HAP-1 (cell line): Measurements from ENCODE around the gene MCTP1.
"Not testable (repeated sequence)": the region's sequence is repeated elsewhere in the genome, so short reads cannot be mapped to it uniquely, and the experiment has no call there.

Experiments
- DNase-seq, 2 experiments: peaks; one replicate each; pipeline ENCODE4 v3.0.0-alpha.2; 2016 to 2020; ENCODE audit warnings: low spot score in 2 of 2
- H3K27me3 ChIP-seq: fragments of 250-450 bp; sonication (Bioruptor Pico); 2 replicates; pipeline ENCODE4 v1.5.1; 2020; ENCODE audit warnings: low read depth, mild to moderate bottlenecking, moderate library complexity
- H3K36me3 ChIP-seq: fragments of 250-450 bp; sonication (Bioruptor Pico); replicated peaks from 2 replicates; pipeline ENCODE4 v1.5.1; 2020; ENCODE audit warnings: mild to moderate bottlenecking
- H3K4me1 ChIP-seq: fragments of 250-450 bp; sonication (Bioruptor Pico); 2 replicates; pipeline ENCODE4 v1.5.1; 2020; ENCODE audit warnings: mild to moderate bottlenecking
- H3K4me3 ChIP-seq: fragments of 250-450 bp; sonication (Bioruptor Pico); 2 replicates; pipeline ENCODE4 v1.5.1; 2020; ENCODE audit warnings: mild to moderate bottlenecking, moderate library complexity
- H3K9me3 ChIP-seq: fragments of 250-450 bp; sonication (Bioruptor Pico); 2 replicates; pipeline ENCODE4 v1.5.1; 2020; ENCODE audit warnings: mild to moderate bottlenecking, moderate library complexity
- in situ Hi-C: fragments of 300-500 bp; cut with MboI; formaldehyde crosslinking; loops from 3 replicates; pipeline ENCODE4 v1.14.3; 2020; ENCODE audit warnings: low sequenced_read_pairs, inconsistent platforms, mixed read lengths

MCTP1 gene

DNA sequence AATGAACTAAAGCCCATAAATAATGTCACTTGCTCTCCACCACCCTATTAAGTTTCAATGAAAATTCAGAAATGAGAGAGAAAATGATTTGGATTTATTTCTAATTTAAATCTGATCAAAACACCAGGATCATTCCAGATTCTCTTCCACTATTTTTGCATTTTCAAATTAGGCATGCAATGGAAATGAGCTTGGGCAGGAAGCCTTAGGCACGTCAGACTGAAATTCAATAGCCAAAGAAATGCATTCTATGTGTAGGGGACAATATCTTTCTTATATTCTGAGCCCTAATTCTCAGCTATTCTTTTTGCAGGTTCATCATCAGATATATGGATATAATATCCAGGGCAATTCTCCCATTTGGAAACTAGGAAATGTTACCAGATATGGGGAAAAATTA is 132.8 kb downstream of the MCTP1 start:
- H3K4me3 ChIP-seq = no peak overlapping the region
- no peaks in the 10 kb centered on the region for H3K27me3 ChIP-seq
- no peaks in the 10 kb centered on the region for H3K9me3 ChIP-seq
- DNase-seq = no peak
- no peaks in the 10 kb centered on the region for H3K36me3 ChIP-seq
- in situ Hi-C loops = no loop called here
- no peaks in the 10 kb centered on the region for H3K4me1 ChIP-seq

DNA sequence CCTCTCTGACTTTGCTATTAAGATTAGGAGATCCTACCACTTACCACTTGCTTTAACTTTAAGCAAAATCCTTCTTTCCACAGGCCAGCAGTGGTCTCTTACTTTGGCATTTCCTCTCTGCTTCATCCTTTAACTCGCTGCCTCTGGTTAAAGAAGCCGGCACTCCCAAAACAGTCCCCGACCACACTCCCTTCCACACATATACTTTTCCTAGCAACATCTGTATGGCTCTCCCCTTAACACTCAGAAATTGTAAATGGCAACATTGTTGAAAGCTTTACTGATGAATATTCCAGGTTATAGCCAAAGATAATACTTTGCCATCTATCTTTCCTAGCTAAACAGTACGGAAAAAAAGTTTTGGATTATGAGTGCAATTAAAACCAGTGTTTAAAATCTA is 133.2 kb downstream of the MCTP1 start:
- H3K4me3 ChIP-seq = no peak overlapping the region
- DNase-seq = no peak
- in situ Hi-C loops = no loop called here
- no peaks in the 10 kb centered on the region for H3K36me3 ChIP-seq
- no peaks in the 10 kb centered on the region for H3K9me3 ChIP-seq
- no peaks in the 10 kb centered on the region for H3K27me3 ChIP-seq
- H3K4me1 ChIP-seq = no peaks in the 10 kb centered on the region

DNA sequence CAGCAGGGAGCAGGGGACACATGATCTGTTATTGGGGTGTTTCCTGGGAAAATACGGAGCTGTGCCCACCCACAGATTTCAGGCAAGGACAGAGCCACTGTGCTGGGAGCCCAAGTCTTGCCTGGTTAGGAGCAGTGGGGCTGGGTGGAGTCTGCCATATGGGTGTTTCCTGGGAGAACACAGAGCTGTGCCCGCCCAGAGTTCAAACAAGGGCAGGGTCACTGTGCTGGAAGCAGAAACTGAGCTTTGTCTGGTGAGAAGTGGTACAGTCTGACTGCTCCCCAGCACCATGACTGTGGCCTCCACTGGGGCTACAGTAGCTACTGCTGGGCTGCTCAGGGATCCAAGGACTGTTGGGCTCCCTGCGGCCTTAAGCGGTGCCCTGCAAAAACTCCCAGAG is 135.5 kb downstream of the MCTP1 start:
- no peak overlapping the region for H3K4me3 ChIP-seq
- no peaks in the 10 kb centered on the region for H3K27me3 ChIP-seq
- no peaks in the 10 kb centered on the region for H3K4me1 ChIP-seq
- in situ Hi-C loops = no loop called here
- no peak for DNase-seq
- H3K36me3 ChIP-seq = no peaks in the 10 kb centered on the region
- no peaks in the 10 kb centered on the region for H3K9me3 ChIP-seq

DNA sequence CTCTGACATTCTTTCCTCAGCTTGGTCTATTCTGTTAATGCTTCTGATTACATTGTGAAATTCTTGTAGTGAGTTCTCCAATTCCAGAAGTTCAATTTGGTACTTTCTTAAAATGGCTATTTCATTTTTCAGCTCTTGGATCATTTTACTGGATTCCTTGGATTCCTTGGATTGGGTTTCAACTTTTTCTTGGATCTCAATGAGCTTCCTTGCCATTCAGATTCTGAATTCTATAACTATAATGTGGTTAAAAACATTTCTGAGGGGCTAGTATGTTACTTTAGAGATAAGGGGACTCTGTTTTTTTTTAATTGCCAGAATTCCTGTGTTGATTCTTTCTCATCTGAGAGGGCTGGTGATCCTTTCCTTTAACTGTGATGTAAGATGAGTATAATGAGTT is 136.4 kb downstream of the MCTP1 start:
- Histone ChIP-seq H3K4me1 (no peaks in the 10 kb centered on the region), H3K27me3 (no peaks in the 10 kb centered on the region), H3K4me3 (no peak overlapping the region), H3K36me3 (no peaks in the 10 kb centered on the region), H3K9me3 (no peaks in the 10 kb centered on the region)
- in situ Hi-C loops = no loop called here
- no peak for DNase-seq

DNA sequence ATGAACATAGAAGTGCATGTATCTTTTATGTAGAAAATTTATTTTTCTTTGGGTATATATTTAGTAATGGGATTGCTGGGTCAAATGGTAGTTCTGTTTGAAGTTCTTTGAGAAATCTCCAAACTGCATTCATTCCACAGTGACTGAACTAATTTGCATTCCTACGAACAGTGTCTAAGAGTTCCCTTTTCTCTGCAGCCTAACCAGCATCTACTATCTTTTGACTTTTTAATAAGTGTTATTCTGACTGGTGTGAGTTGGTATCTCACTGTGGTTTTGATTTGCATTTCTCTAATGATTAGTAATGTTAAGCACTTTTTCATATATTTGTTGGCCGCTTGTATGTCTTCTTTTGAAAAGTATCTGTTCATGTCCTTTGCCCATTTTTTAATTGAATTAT is 141.0 kb downstream of the MCTP1 start:
- in situ Hi-C loops, H3K9me3 ChIP-seq, H3K4me3 ChIP-seq, H3K4me1 ChIP-seq, H3K36me3 ChIP-seq, DNase-seq, H3K27me3 ChIP-seq: not testable (repeated sequence)

DNA sequence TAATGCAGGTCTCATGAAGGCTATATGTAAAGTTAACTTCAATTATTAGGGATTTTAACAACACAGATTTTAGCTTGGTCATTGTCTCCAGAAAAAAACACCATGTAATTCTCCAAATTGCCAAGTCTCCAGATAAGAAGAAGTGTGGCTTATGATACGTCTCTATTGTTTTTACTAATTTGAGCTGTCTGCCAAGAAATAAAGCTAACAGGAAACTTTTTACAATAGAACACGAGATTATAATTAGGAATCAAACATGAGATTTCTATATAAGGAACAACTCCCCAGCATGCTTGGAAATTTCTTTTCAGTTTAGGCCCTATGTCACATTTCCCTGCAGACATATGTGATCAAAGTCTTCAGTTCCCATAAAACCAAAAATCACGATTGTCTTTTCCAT is 142.7 kb downstream of the MCTP1 start:
- Histone ChIP-seq H3K4me3 (no peak overlapping the region), H3K27me3 (no peaks in the 10 kb centered on the region), H3K4me1 (no peaks in the 10 kb centered on the region), H3K9me3 (no peaks in the 10 kb centered on the region), H3K36me3 (no peaks in the 10 kb centered on the region)
- DNase-seq = no peak
- in situ Hi-C loops = no loop called here

DNA sequence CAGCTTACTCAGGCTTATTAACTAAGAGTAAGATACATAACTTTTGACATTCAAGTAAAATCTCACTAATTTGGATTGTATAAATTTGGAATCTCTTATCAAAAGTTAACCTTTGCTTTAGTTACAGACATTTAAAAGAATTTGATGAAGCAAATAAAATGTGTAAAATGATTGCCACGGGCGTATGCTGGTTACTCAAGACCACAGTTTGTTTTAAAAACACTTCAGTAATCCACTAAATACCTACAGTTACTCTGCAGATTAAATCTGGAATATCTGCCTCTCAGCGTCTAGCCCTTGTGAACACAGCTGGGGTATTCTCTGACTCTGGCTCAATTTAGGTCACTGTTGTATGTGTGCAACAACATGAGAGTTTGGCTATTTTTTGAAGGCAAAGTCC is 143.8 kb downstream of the MCTP1 start:
- Histone ChIP-seq H3K27me3 (no peaks in the 10 kb centered on the region), H3K36me3 (no peaks in the 10 kb centered on the region), H3K9me3 (no peaks in the 10 kb centered on the region), H3K4me3 (no peak overlapping the region), H3K4me1 (no peaks in the 10 kb centered on the region)
- no peak for DNase-seq
- in situ Hi-C loops = no loop called here

DNA sequence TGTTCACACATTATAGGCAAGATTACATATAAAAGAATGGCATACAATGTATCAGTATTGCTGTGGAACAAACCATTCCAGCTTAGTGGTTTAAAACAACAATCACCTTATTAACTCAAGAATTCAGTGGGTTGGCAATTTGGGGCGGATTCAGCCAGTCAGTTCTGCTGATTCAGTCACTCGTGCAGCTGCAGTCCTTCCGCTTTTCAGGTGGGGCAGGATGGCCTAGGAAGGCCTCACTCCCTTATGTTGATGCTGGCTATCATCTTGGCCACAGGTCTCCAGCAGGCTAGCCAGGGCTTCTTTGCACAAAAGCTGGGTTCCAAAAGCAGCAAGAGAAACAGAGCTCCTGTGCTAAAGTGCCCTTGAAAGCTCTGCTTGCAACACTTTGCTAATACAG is 150.6 kb downstream of the MCTP1 start:
- no peaks in the 10 kb centered on the region for H3K9me3 ChIP-seq
- no peaks in the 10 kb centered on the region for H3K4me1 ChIP-seq
- DNase-seq = no peak
- in situ Hi-C loops = no loop called here
- H3K27me3 ChIP-seq = no peaks in the 10 kb centered on the region
- no peak overlapping the region for H3K4me3 ChIP-seq
- no peaks in the 10 kb centered on the region for H3K36me3 ChIP-seq

DNA sequence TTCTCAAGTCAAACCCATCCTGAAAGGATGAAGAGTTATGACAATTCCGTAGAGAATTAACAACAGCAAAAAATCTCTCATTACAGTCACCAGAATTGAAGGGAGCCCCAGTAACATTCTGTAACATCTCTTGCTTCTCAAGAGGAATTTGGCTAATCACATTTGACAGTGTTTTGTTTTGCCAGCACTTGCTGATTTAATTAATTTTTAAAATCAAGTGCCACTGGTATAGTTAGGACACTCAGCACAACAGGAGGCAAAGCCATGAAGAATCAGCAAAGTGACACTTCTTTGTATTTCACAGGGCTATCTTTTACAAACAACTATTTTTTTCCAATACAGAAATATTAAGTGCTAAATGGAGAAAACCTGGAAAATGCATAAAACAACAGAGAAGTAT is 152.8 kb downstream of the MCTP1 start:
- H3K4me1 ChIP-seq = no peaks in the 10 kb centered on the region
- no peaks in the 10 kb centered on the region for H3K27me3 ChIP-seq
- no peak for DNase-seq
- no peaks in the 10 kb centered on the region for H3K9me3 ChIP-seq
- in situ Hi-C loops = no loop called here
- H3K36me3 ChIP-seq = no peaks in the 10 kb centered on the region
- no peak overlapping the region for H3K4me3 ChIP-seq

DNA sequence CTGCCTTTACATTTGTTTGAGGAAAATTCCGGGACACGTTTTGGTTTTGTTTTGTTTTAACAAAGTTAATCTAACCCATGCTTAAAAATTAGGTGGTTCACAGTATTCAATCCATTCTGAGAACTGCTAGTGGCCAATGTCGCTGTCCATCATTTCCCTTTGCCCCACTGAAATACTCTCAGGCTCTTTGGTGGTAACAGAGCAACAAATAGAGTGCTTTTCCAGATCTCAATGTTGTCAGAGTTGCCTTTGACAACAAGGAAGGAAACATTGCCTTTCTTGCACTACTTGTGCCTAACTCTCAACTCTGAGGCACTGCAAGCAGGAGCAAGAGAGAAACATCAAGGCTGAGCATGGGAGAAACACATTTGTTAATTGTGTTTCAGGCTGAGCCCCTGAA is 154.0 kb downstream of the MCTP1 start:
- Histone ChIP-seq H3K27me3 (no peaks in the 10 kb centered on the region), H3K4me1 (no peaks in the 10 kb centered on the region), H3K4me3 (no peak overlapping the region), H3K36me3 (no peaks in the 10 kb centered on the region), H3K9me3 (no peaks in the 10 kb centered on the region)
- in situ Hi-C loops = no loop called here
- DNase-seq = no peak

DNA sequence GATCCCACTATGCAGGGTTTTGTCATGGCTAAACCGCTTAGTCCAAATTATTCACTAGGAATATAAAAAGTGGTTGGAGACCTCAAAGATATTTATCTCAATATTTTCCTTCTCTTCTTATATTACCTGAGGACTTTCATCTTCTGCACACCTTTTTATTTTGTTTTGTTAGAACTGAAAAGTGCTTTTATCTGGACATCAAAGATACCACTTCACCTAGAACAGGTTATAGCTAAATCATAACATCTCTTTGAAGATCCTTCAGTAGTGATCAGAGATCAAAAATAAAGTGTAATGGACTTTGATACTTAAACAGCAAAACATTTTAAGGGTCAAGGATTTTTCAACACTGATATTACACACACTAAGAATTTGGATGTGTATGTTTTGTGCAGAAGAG is 160.2 kb downstream of the MCTP1 start:
- Histone ChIP-seq H3K9me3 (no peaks in the 10 kb centered on the region), H3K36me3 (no peaks in the 10 kb centered on the region), H3K4me3 (no peak overlapping the region), H3K27me3 (no peaks in the 10 kb centered on the region), H3K4me1 (no peaks in the 10 kb centered on the region)
- in situ Hi-C loops = no loop called here
- no peak for DNase-seq

DNA sequence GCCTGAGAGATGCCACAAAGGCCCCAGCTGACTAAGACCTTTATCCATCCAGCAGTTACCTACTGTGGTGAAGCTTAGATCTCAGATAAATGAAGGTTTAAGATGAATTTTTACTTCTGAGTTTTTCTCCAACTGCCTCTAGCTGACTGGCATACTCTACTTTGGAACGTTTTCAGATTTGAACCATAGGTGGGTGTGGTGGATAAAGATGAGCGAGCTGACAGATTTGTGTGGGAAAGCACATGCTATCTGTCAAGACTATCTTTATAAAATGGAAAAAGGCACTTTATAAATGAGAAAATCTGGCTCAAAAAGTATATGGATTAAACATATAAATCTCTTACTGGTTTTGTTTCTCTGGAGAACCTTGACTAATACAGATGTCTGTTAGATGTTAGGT is 160.8 kb downstream of the MCTP1 start:
- no peak for DNase-seq
- H3K4me1 ChIP-seq = no peaks in the 10 kb centered on the region
- no peak overlapping the region for H3K4me3 ChIP-seq
- H3K27me3 ChIP-seq = no peaks in the 10 kb centered on the region
- no peaks in the 10 kb centered on the region for H3K36me3 ChIP-seq
- in situ Hi-C loops = no loop called here
- no peaks in the 10 kb centered on the region for H3K9me3 ChIP-seq

DNA sequence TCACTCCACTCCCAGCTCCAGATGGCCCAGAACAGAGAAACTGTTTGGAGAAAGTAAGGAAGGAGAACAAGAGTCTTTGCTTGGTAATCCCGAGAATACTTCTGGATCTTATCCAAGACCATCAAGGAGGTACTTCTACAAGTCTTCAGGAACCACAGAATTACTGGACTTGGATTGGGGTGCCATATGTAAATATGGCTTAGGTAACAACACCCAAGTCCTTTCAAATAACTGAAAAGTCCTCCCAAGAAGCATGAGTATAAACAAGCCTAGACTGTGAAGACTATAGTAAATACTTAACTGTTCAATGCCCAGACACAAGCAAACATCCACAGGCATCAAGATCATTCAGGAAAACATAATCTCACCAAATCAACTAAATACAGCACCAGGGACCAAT is 170.0 kb downstream of the MCTP1 start:
- no peaks in the 10 kb centered on the region for H3K9me3 ChIP-seq
- H3K4me1 ChIP-seq = no peaks in the 10 kb centered on the region
- H3K36me3 ChIP-seq = no peaks in the 10 kb centered on the region
- H3K4me3 ChIP-seq = no peak overlapping the region
- in situ Hi-C loops = no loop called here
- no peak for DNase-seq
- no peaks in the 10 kb centered on the region for H3K27me3 ChIP-seq

DNA sequence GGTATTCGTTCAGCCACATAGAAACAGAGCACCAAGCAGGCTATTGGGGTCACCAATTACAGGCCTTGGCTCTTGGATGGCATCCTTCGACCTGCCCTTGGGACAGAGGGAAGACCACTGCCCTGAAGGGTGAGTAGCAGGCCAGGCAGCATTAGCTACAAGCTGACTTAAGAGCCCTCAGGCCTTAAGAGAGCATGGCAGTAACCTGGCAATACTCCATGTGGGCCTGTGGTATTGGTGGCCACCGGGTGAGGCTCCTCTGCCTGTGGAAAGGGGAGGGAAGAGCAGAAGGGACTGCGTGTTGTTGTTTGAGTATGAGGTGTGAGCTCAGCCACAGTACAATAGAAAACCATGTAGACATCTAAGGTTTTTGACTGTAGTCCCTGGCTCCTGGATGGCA is 170.6 kb downstream of the MCTP1 start:
- Histone ChIP-seq H3K4me3 (no peak overlapping the region), H3K36me3 (no peaks in the 10 kb centered on the region), H3K27me3 (no peaks in the 10 kb centered on the region), H3K9me3 (no peaks in the 10 kb centered on the region), H3K4me1 (no peaks in the 10 kb centered on the region)
- in situ Hi-C loops = no loop called here
- DNase-seq = no peak

DNA sequence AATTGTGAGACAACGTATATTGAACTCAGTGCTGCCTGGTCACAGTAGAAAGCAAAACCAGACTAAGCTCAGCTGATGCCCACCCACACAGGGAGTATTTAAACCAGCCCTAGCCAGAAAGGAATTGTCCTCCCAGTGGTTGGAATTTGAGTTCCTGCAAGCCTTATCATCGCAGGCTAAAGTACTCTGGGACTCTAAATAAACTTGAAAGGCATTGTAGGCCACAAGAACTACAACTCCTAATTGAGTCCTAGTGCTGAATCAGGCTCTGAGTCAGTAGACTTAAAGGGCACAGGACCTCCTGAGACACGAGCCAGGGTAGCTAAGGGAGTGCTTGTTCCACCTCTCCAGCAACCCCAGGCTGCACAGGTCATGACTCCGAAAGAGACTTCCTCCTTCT is 171.4 kb downstream of the MCTP1 start:
- no peaks in the 10 kb centered on the region for H3K9me3 ChIP-seq
- H3K4me1 ChIP-seq = no peaks in the 10 kb centered on the region
- in situ Hi-C loops = no loop called here
- DNase-seq = no peak
- H3K27me3 ChIP-seq = no peaks in the 10 kb centered on the region
- H3K36me3 ChIP-seq = no peaks in the 10 kb centered on the region
- H3K4me3 ChIP-seq = no peak overlapping the region
